NCI-H2029 treated with DMSO at 0.1 percent for 48 hours (cell line): Measurements from ENCODE around the gene SLC27A6.

Experiments
- DNase-seq: peaks from one replicate; lab custom pipeline; 2025; lab: John Stamatoyannopoulos, UW

The SLC27A6 gene

DNA sequence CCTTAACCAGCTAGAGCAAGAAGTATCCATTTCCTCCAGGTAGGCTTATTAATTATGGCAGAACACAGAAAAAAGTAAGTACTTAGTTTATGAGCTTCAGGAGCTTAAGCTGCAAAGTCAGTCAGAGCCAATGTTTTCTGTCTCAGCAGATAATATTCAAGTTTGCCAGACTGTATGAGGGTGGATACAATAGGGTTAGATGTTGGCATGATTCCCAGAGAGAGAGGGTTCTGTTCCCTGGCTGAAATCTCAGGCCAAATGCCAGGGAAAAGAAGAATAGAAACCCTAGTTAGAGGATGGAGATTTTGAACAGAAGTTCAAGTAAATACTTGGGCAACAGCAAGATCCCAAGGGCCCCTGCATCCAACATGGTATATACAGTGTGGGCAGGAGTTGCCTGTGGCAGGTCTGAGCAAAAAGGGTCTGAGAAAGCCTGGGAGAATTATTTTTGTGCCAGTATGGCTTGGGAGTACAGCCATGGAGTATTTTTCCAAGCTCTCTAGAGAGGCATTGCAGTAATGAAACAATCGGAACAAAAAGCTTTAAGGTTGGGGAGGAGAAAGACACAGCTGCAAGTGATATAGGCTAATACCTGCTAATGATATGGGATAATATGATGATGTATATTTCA is 98.3 kb downstream of the SLC27A6 start:
- DNase-seq = no peak

DNA sequence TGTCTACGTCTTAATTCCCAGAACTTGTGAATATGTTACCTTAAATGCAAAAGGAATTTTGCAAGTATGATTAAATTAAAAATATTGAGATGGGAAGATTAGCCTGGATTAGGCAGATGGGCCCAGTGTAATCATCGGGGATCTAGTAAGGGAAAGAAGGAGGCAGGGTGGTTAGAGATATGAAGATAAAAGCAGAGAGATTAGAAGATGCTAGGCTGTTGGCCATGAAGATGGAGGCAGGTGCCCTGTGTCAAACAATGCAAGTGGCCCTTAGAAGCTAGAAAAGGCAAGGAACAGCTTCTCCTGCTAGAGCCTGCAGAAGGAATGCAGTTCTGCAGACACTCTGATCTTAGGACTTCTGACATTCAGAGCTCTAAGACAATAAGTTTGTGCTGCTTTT is 100.4 kb downstream of the SLC27A6 start:
- no peak for DNase-seq

DNA sequence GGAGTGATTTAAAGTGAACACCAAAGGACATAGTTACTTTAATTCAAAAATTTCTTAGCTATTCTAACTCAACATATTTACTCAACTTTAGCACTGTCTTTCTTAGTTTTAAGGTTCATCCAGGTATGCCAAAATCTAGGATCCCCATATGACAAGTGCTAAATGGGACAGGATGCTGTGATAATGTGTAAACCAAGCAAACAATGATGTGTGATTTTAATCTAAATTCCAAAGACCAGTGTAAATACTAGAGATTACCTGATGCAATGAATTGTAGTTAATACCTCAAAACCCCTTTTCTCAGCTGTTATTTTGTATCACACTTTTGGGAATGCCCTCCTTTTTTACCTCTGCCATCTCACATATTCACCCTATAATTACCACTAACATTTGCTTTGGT is 102.5 kb downstream of the SLC27A6 start:
- no peak for DNase-seq

DNA sequence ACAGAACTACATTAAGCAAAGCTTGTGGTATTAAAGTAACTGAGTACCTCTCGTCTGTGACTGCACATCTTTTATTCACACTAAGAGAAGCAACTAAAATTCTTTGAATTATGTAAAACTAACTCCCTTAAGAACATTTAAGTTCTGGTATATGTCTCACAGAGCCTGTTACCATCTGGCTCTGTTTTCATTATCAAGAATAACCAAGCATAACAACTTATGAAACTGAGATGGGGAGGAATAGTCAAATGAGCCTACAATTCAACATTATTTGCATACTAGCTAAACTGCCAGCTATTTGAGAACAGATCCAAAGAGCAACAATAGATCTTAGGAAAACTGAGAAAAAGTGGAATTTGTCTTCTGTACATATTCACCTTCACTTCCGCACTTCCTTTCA is 104.0 kb downstream of the SLC27A6 start:
- no peak for DNase-seq

DNA sequence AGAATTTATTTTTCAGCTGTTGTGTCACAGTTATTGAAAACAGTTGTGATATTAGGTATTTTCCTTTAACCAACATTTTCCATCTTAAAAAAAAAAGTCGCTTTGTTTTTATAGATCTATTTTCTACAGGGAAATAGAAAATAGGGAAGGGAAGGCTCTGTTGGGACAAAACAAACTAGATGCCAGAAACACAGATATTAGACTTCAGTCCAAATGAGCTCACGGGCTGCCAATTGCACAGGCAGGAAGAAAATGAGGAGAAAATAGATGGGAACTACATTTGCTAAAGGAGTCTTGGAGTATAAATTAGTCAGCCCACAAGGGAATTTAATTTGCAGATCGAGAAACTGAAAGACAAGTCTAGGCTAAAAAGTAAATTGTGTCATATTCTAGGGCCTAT is 107.8 kb downstream of the SLC27A6 start:
- no peak for DNase-seq

DNA sequence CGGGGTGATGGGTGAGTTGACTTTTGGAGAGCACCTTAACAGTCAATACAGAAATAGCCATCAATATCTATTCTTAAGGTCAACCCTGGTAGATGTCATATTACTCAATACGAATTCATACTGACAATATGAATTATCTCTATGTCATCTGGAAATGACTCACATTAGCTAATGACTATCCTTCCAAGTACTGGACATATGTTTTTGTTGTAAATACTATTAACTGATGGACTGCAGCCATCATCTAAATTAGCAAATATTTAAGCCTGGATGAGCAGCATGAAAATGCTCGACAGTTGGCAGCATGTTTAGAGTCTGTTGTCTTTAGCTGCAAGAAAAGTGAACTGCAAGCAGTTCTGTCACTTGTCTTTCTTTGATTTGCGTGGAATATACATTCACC is 109.6 kb downstream of the SLC27A6 start:
- DNase-seq = no peak

DNA sequence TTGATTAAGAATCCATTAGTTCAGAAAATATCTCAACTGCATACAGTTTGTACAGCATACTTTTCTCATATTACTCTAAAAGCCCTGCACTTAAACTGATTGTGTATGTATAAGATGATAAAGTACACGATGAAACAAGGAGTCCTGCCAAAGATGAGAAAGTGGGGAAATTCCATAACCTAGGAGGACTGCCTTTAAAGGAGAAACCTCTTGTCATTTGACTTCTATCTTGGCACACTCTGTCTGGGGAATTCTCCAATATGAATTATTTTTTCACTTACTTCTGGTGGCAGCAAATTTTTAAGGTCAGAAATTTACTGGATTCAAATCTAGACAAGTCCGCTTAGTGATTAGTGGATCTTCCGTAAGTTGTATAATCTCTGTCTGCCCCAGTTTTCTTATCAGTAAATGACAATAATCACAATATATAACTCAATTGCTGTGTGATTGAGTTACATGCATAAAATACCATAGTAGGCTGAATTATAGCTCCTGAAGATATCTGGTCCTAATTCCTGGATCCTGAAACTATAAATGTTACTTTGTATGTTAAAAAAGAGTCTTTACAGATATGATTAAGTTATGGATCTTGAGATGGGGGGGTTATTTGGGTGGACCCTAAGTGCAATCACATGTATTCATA is 112.3 kb downstream of the SLC27A6 start:
- DNase-seq = no peak

DNA sequence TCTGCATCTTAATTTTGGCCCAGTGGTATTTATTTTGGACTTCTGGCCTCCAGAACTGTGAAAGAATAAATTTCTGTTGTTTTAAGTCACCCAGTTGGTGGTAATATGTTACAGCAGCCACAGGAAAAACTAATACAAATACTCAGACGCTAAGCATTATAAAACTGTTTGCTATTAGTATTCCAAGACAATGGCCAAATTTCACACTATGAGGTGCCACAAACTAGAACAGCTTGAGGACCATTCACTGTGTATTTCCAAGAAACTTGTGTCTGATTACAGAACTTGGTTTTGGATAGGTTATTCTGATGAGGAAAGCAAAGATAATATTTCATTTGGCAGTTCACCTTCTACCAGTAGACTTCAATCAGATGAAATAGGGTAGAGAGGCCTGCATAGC is 113.0 kb downstream of the SLC27A6 start:
- DNase-seq = no peak

DNA sequence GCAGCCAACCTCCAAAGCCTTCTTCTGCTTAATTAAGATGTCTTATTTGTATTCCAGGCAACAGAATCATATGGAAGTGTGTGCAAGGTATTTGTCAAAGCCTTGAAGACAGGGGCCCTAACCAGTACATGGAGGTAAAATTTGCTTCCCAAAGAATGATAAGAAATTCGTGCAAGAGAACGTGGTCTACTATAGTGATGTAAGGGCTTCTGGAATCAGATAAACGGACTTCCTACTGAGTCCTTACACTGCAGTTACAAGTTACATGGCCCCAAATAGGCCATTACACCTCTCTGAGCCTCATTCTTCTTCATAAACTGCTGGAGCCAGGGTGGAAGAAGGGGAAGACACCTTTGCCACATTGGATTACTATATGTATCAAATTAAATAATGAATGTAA is 113.4 kb downstream of the SLC27A6 start:
- no peak for DNase-seq

DNA sequence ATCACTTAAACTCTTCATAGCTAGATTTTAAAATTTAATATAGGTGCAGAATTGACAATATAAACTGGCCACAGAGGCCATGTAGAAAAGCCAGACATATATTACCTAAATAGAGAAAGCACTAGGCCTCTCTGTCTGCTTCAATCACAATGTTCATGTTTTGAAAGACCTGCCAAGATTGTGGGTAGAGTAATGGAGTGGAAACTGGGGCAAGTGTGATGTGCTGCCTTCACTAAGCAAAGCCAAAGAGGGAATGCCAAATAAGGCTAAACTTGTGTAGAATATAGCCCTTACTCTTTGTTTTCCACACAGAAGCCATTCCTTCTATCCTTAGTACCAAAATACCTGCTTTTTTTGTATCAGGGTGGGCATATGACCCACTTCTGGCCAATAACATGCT is 114.2 kb downstream of the SLC27A6 start:
- DNase-seq = no peak

DNA sequence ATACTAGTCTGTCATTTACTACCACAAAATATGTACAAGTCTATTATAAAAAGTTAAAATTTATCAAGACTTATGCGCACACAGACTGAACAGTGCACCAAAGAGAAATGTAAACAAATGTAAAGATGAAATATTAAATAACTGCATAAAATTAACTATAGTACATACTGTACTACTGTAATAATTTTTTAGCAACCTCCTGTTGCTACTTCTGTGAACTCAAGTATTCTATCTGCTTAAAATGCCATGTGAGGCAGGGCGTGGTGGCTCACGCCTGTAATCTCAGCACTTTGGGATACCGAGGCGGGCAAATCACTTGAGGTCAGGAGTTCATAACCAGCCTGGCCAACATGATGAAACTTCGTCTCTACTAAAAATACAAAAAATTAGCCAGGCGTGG is 115.5 kb downstream of the SLC27A6 start:
- DNase-seq = no peak

DNA sequence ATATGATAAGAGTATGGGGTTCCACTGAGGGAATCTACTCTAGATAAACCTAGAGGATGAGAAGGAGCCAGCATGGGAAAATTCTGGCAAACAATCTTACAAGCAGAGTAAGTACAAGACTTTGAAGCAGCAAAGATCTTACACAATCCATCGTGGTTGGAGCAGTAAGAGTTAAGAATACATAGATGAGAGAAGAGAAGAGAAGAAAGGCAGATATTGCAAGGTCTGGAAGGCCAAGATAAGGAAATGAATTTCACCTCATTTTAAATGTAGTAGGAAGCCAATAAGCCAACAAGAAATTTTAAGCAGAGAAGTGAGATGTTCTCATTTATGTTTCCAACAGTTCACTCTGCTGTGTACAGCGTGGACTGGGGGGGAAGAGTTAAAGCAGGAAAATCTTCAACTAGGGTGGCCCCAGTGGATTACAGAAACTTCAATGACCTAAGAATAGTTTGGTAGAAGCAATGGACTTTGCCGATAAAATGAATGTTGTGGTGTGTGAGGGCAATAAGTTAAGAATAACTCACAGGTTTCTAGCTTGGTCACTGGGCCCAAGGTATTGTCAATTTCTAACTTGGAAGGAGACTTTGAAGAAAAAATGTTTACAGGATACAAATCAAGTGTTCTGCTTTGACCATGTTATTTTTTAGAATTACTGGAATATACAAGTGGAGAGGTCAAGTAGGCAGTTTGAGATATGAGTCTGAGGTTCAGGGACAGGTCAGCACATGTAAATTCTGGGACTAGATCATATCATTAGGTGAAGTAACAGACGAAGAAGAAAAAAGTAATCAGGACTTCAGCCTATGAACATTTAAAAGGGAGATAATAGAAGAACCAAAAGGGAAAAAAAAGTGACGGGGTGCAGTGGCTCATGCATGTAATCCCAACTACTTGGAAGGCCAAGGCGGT is 117.2 kb downstream of the SLC27A6 start:
- no peak for DNase-seq
